ENCODE results near the gene CLDN20. TPM values are rescaled to one million over a fixed set of nuclear protein-coding genes. Genes with fewer than 3 reads are reported as not detected.
A peak's percentile ranks its signal among the peaks of the same experiment; 100 is the strongest.

The CLDN20 gene
- total RNA-seq, 1 experiment from 2014 or later = not detected

- Histone ChIP-seq H3K36me3 (no peaks in the 10 kb centered on the region), H3K4me3 (no peak overlapping the region), H3K27me3 (no peaks in the 10 kb centered on the region), H3K9me3 (no peaks in the 10 kb centered on the region; the same call in 1 of the 2 replicates)
- DNase-seq = no peak
Observed at GRCh38 chr6:155235087-155235486, 28.7 kb upstream of the CLDN20 start.

- H3K36me3 ChIP-seq = no peaks in the 10 kb centered on the region
Observed at GRCh38 chr6:155237613-155238012, 26.2 kb upstream of the CLDN20 start.

GRCh38 chr6:155240905-155241600, 22.8 kb upstream of the CLDN20 start:
- no peaks in the 10 kb centered on the region; the same call in 1 of the 2 replicates for H3K36me3 ChIP-seq
- DNase-seq = no peak
- H3K27me3 ChIP-seq = no peaks in the 10 kb centered on the region
- H3K9me3 ChIP-seq = no peaks in the 10 kb centered on the region; the same call in 1 of the 2 replicates
- H3K4me3 ChIP-seq = no peak overlapping the region

More at GRCh38 chr6:155237613-155238012, 26.2 kb upstream of the CLDN20 start:
- no peaks in the 10 kb centered on the region for H3K27me3 ChIP-seq
- no peak overlapping the region for H3K4me3 ChIP-seq
- H3K9me3 ChIP-seq = no peaks in the 10 kb centered on the region; the same call in 1 of the 2 replicates
- DNase-seq = no peak

GRCh38 chr6:155241966-155242365, 21.8 kb upstream of the CLDN20 start:
- H3K9me3 ChIP-seq = no peaks in the 10 kb centered on the region; the same call in 1 of the 2 replicates
- H3K27me3 ChIP-seq = no peaks in the 10 kb centered on the region

DNA sequence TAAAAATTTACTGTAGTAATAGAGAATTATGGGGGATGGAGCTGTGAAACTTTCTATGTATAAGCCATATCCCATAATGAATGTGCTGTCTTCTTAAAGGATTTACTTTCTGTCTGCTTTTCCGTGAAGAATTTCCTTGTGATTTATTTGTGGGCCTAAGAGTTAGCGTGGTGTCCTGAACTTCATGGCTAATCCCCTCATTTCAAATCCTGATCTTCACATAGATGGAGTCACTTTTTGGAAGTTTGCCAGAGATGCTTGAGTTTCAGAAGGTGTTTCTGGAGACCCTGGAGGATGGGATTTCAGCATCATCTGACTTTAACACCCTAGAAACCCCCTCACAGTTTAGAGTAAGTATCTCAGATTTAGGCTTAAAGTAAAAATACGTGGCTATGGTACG, 19.4 kb upstream of the CLDN20 start:
- Histone ChIP-seq H3K9me3 (no peaks in the 10 kb centered on the region), H3K36me3 (peaks cover 9% of the 10 kb centered on the region), H3K27me3 (no peaks in the 10 kb centered on the region), H3K4me3 (no peak overlapping the region)
- DNase-seq = no peak

More at GRCh38 chr6:155241966-155242365, 21.8 kb upstream of the CLDN20 start:
- Histone ChIP-seq H3K4me3 (no peak overlapping the region), H3K36me3 (no peaks in the 10 kb centered on the region; the same call in 1 of the 2 replicates)
- no peak for DNase-seq

GRCh38 chr6:155245193-155245592, 18.6 kb upstream of the CLDN20 start:
- DNase-seq = no peak
- H3K27me3 ChIP-seq = no peaks in the 10 kb centered on the region
- H3K36me3 ChIP-seq = peaks cover 9% of the 10 kb centered on the region
- no peaks in the 10 kb centered on the region for H3K9me3 ChIP-seq
- no peak overlapping the region for H3K4me3 ChIP-seq

DNA sequence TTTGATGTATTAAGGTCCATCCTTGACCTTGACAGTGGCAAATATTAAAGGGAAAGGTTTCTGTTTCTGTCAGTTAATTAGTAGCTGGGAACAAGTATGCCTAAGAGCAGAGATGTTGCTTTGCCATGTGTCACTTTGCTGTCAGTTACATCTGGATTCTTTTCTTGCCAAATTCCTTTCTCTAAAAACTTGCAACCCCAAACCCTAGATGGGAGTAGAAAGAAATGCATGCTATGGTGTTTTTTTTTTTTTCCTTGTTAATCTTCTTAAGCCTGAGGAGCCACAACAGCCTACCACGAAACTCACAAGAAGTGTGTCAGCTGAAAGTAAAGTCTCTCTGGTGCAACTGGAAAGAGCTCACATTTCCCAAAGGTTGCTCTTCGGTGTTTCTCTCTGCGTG, 18.0 kb upstream of the CLDN20 start:
- Histone ChIP-seq H3K9me3 (no peaks in the 10 kb centered on the region), H3K4me3 (no peak overlapping the region), H3K27me3 (no peaks in the 10 kb centered on the region), H3K36me3 (peaks cover 9% of the 10 kb centered on the region)
- no peak for DNase-seq

DNA sequence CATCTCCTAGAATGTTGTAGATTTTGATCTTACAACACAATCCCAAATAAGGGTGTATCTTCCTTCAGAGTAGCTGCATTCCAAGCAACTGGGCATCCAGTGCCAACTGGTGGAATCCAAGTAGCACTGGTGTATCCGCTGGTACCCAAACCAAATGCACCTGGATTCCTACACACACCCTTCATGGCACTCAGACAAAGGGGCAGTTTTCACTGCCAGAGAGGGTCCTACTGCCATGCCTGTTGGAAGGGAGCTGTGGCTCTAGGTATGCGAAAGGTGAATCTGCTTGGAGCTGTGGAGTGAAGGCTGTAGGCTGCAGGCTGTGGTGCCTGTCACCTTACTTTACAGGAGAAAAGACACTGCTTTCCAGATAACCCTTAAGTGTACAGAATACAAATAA, 17.0 kb upstream of the CLDN20 start:
- DNase-seq = no peak
- Histone ChIP-seq H3K27me3 (no peaks in the 10 kb centered on the region), H3K36me3 (peaks cover 15% of the 10 kb centered on the region), H3K9me3 (no peaks in the 10 kb centered on the region), H3K4me3 (no peak overlapping the region)

- no peaks in the 10 kb centered on the region for H3K27me3 ChIP-seq
- DNase-seq = peak; percentile 43
- no peak overlapping the region for H3K4me3 ChIP-seq
- H3K36me3 ChIP-seq = peaks cover 15% of the 10 kb centered on the region
- no peaks in the 10 kb centered on the region for H3K9me3 ChIP-seq
Observed at GRCh38 chr6:155247618-155248007, 16.2 kb upstream of the CLDN20 start.

- H3K4me3 ChIP-seq = no peak overlapping the region
- peak; percentile 28 for DNase-seq
- H3K27me3 ChIP-seq = no peaks in the 10 kb centered on the region
- peaks cover 21% of the 10 kb centered on the region for H3K36me3 ChIP-seq
- H3K9me3 ChIP-seq = no peaks in the 10 kb centered on the region
Observed at GRCh38 chr6:155248008-155249001, 15.5 kb upstream of the CLDN20 start.

DNA sequence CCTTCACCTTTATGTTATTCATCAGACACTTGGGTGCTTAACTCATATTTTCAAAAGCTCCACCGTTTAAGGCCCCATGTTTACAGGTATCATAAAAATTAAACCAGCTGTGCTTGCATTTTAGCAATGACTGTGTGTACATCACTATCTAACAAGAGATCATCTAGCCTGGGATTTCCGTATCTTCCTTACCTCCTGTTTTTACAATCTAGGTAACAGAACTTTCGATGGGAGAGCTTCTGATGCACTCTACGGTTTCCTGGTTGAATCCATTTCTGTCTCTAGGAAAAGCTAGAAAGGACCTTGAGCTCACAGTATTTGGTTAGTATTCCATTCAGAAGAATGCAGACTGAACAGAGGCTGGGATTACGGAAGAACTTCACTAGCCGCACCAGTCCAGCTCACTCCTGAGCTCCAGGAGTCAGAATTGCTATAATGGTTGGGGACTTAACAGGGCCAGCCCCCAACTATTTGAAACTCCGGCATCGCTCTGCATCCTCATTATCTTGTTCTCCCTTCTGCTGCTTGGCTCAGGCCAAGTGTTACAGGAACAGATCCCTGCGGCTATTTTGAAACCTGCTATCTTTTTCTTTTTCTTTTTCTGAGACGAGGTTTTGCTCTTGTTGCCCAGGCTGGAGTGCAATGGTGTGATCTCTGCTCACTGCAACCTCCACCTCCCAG, 13.0 kb upstream of the CLDN20 start:
- DNase-seq = no peak
- Histone ChIP-seq H3K4me3 (no peak overlapping the region), H3K36me3 (peaks cover 38% of the 10 kb centered on the region), H3K9me3 (no peaks in the 10 kb centered on the region), H3K27me3 (no peaks in the 10 kb centered on the region)

- Histone ChIP-seq H3K27me3 (no peaks in the 10 kb centered on the region), H3K9me3 (no peaks in the 10 kb centered on the region), H3K4me3 (no peak overlapping the region), H3K36me3 (peaks cover 45% of the 10 kb centered on the region)
- no peak for DNase-seq
Observed at GRCh38 chr6:155252581-155252980, 11.2 kb upstream of the CLDN20 start.

- peaks cover 40% of the 10 kb centered on the region for H3K36me3 ChIP-seq
- no peaks in the 10 kb centered on the region for H3K27me3 ChIP-seq
- H3K4me3 ChIP-seq = no peak overlapping the region
- no peak for DNase-seq
- H3K9me3 ChIP-seq = no peaks in the 10 kb centered on the region
Observed at GRCh38 chr6:155253337-155253736, 10.5 kb upstream of the CLDN20 start.

GRCh38 chr6:155254139-155254538, 9.7 kb upstream of the CLDN20 start:
- H3K9me3 ChIP-seq = no peaks in the 10 kb centered on the region
- no peak overlapping the region for H3K4me3 ChIP-seq
- no peak for DNase-seq
- no peaks in the 10 kb centered on the region for H3K27me3 ChIP-seq
- peaks cover 42% of the 10 kb centered on the region for H3K36me3 ChIP-seq

DNA sequence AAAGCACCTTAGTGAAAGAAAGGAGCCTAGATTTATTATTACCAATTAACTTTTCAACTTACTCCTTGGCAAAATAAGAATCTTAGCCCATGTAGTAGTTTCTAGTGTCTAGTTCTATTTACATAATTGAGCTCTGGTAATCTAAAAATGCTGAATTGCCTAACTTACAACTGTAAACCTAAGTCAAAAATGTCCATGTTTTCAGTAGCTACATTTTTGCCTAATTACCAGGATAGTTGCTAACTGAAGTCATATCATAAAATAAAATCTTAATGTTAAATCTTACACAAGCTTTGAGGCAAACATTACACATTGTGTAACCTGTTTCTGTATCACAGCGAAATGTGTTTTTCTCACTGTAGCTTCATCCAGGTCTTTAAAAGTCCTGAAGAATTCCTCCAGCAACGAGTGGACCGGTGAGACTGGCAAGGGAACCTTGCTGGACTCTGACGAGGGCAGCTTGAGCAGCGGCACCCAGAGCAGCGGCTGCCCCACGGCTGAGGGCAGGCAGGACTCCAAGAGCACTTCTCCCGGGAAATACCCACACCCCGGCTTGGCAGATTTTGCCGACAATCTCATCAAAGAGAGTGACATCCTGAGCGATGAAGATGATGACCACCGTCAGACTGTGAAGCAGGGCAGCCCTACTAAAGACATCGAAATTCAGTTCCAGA, 7.6 kb upstream of the CLDN20 start:
- Histone ChIP-seq H3K9me3 (no peaks in the 10 kb centered on the region), H3K36me3 (peaks cover 50% of the 10 kb centered on the region), H3K4me3 (no peak overlapping the region), H3K27me3 (no peaks in the 10 kb centered on the region)
- no peak for DNase-seq

DNA sequence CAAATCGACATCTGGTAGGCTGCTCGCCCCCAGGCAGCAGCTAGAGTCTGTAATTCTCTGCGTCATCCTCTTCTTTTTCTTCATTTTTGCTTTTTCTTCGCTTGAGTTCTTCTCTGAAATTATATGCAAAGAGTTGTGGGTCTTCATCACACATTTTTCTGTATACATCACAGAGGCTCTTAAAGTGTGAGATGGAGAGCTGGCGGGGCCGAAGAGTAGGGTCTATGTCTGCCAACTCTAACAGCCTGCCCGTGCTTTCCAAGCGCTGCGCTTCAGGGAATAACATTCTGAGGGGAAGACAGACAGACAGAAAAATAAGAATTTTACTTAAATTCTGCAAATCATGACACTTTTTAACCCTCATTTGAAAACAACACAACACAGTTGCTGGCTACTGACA, 6.0 kb upstream of the CLDN20 start:
- no peak for DNase-seq

More for the DNA sequence above, 6.0 kb upstream of the CLDN20 start:
- Histone ChIP-seq H3K4me3 (no peak overlapping the region), H3K9me3 (no peaks in the 10 kb centered on the region), H3K27me3 (no peaks in the 10 kb centered on the region), H3K36me3 (peaks cover 45% of the 10 kb centered on the region)
